NCI-H1105 treated with DMSO at 0.1 percent for 48 hours (cell line): ENCODE results near the gene TMEM54.
"Not testable (repeated sequence)": the region's sequence is repeated elsewhere in the genome, so short reads cannot be mapped to it uniquely, and the experiment has no call there.

ENCODE experiments used
- DNase-seq: peaks from one replicate; lab custom pipeline; 2025; lab: John Stamatoyannopoulos, UW

Gene TMEM54

DNA sequence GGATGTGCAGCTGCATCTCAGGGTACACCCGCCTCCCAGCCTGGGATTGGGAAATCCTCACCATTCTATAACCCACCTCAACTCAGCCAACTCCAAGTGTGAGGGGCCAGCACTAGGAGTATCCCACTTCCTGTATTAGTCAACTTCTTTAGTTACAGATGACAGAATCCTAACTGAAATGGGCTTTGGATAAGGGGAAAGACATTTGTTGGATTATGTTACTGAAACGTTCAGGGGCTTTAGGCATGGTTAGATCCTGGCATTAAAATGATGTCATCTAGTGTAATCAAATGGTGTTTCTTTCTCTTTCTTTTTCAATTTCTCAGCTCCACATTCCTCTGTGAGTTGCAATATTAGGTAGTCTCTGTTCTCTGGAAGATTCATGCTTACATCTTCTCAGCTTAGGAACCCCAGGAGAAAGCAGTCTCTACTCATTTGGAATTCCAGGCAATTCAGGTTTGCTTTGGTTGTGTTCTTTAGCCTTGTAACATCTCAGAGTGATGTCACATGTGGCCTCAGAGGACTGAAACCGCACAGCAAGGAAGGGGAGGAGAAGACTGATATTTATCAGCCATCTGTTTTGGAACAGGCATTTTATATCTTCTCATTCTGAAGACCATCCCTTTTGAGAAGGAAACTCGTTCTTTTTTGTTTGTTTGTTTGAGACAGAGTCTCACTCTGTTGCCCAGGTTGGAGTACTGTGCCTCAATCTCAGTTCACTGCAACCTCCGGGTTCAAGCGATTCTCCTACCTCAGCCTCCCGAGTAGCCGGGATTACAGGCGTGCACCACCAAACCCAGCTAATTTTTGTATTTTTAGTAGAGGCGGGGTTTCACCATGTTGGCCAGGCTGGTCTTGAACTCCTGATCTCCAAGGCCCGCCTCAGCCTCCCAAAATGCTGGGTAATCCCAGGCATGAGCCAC lies 18.9 kb upstream of the TMEM54 start:
- no peak for DNase-seq

DNA sequence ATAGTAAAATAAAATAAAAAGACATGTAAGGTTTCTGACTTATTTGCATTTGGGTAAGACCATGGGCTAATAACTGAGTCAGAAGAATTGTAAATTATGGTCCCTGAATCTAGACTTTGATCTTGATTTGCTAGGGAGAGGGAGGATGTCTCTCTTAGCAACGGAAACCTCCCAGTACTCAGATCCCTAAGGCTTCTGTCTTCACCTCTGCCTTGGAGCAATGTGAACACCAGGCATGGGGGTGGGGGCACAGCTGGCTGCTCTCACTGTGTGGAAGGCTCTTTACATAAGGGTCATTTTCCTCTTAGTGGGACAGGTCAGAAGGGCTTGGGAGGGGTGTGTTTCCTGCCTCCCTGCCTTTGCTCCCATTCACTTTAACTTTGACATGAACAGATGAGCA lies 17.0 kb upstream of the TMEM54 start:
- no peak for DNase-seq

DNA sequence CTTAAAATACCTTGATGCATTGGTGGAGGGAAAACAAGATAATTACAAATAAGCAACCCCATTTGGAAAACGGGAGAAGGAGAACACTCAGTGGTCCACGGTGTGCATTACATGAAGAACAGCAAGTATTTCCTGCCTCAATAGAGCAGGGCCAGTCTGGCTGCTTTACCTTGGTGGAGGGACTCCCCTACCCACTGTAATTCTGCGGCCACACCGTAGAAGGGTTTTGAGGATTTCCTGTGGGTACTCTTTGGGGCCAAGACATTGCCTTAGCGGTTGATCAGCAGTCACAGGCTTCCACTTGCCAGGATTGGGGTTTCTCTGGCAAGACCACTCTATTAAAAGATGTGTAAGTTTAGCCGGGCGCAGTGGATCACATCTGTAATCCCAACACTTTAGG lies 16.3 kb upstream of the TMEM54 start:
- DNase-seq, result no peak

DNA sequence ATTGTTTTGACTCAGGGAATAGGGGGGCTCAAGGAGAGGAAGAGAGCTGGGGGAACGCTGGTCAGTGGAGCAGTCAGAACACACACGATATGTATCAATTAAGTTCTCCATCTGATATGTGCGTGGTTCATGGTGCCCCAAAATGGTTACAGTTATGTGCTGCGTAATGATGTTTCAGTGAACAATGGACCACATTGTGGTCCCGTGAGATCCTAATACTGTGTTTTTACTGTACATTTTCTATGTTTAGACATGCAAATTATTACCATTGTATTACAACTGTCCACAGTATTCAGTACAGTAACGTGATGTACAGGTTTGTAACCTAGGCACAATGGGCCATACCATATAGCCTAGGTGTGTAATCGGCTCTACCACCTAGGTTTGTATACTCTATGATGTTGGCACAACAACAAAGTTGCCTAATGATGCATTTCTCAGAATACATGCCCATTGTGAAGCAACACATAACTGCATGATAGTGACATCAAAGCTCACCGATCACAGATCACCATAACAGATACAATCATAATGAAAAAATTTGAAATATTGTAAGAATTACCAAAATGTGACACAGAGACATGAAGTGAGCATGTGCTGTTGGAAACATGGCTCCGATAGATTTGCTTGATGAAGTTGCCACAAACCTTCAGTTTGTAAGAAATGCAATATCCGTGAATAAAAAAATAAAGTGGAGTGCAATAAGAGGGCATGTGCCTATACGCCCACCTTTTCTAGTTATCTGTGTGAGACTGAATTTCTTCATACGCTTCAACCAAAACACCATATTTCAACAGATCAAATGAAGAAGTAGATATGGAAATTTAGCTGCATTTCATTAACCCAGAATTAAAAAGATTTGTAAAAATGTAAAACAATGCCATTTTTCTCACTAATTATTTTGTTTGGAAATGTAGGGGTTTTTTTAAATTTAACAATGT lies 14.8 kb upstream of the TMEM54 start:
- DNase-seq, result no peak

DNA sequence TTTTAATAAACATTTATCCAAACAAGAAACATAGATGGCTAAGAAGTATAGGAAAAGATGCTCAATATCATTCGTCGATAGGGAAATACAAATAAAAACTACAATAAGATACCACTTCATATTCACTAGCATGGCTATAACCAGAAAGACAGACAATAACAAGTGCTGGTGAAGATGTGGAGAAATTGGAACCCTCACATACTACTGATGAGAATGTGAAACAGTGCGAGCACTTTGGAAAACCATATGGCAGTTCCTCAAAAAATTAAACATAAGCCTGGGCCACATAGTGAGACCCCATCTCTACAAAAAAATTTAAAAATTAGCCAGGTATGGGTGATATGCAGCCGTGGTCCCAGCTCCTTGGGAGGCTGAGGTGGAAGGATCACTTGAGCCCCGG lies 9.1 kb upstream of the TMEM54 start:
- DNase-seq, result no peak

DNA sequence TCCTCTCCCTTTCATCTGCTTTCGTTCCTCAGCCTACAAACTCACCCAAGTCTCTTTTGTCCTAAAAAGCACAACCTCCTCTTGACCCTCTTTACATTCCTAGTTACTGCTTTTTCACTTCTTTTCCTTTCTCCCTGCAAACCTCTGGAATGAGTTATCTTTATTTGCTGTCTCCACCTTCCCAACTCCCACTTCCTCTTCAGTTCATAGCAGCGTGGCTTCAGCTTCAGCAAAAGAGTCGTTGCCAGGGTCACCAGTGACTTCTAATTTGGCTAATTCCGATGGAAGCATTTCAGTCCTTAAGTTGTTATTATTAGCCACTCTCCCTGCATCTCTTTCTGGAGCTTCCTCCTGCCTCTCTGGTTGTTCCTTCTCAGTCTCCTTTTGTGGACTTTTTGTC lies 6.2 kb upstream of the TMEM54 start:
- no peak for DNase-seq

DNA sequence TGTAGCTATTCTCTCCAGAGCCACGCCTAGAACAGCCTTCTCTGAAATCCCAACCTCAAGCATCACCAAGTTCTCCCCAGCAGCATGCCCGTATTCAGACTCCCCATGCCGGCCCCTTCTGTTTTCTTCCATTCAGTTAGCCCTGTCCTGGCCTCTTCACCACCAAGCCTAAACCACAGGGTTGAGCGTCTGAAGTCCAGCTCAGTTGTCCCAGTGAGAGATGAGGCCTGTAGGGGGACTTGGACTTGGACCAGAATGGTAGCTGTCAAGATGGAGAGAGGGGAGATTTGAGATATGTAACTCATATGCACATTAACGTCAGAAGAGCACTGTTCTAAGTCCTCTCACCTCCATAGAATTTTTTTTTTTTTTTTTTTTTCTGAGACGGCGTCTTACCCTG lies 5.5 kb upstream of the TMEM54 start:
- no peak for DNase-seq

DNA sequence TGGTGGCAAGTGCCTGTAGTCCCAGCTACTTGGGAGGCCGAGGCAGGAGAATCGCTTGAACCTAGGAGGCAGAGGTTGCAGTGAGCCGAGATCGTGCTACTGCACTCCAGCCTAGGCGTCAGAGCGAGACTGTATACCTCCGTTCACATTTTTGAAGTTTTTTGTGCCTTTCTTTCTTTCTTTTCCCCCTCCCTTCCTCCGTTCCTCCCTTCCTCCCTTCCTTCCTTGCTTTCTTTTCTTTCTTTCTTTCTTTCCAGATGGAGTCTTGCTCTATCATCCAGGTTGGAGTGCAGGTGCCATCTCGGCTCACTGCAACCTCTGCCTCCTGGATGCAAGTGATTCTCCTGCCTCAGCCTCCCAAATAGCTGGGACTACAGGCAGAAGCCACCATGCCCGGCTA lies 4.4 kb upstream of the TMEM54 start:
- DNase-seq, result not testable (repeated sequence)

DNA sequence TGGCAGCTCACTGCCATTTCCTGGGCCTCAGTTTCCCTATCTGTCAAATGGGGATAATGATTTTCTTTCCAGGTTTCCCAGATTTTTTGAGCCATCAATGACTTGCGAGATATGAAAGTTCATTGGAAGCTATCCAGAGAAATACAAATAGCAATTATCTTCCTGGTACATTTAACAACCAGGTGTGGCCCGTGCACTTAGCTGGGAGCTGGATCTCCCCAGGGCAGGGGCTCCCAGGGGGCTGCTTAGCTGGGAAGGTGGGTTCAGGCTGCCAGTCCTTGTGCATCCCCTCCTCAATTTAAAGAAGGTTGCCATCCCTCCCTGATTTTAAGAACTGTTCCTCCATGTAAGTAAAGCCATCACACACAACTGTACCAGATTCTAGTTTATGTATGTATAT lies 3.6 kb upstream of the TMEM54 start:
- DNase-seq, result no peak

DNA sequence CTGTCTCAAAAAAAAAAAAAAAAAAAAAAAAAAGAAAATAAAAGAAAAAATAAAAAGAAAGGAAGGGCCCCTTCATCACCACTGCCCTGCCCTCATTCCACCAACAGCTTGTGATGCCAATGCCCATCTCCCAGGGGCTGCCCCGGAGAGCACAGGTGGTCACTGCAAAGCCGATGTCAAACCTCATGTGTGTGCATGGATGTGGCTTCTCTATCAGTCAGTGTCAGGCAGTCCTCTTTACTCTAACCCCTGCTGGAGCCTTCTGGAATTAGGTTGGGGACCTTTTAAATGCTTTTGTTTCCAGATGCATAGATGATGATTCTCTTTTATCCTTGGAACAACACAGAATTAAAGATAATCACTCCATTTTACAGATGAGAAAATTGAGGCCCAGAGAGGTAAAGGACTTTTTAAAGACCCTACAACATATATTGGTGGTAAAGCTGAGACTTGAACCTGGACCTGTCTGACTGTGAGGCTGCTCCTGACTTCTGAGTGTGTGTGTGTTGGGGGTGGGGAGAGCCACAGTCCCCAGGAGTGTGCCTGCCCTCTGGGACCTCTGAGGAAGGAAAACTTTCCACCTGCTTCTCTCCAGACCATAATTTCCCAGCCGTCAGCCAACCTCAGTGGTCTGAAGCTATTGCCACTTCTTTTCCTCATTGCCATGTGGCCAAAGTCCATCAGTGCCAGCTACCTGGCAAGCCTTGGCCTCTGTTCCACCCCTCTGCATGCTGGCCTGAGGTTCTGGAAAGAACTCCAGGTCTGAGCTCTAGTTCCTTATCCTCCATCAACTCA lies 3.0 kb upstream of the TMEM54 start:
- DNase-seq, result no peak

DNA sequence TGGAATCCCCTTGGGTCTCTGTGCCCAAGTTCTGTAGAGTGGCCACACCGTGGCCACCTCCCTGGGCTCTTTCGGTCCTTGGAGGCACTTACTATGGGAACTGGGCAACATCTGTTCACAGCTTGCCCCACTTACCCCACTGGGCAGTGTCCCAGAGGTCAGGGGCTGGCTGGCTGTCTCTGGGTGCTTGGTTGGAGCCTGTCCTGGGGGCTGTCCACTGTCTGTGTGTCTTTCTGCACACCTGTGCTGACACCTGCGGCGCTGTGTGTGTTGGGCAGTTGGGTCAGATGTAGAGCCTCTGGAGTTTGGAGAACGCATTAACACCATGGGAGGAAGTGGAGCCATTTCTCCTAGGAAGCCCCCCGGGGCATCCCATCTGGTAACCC lies 1.3 kb upstream of the TMEM54 start:
- no peak for DNase-seq

DNA sequence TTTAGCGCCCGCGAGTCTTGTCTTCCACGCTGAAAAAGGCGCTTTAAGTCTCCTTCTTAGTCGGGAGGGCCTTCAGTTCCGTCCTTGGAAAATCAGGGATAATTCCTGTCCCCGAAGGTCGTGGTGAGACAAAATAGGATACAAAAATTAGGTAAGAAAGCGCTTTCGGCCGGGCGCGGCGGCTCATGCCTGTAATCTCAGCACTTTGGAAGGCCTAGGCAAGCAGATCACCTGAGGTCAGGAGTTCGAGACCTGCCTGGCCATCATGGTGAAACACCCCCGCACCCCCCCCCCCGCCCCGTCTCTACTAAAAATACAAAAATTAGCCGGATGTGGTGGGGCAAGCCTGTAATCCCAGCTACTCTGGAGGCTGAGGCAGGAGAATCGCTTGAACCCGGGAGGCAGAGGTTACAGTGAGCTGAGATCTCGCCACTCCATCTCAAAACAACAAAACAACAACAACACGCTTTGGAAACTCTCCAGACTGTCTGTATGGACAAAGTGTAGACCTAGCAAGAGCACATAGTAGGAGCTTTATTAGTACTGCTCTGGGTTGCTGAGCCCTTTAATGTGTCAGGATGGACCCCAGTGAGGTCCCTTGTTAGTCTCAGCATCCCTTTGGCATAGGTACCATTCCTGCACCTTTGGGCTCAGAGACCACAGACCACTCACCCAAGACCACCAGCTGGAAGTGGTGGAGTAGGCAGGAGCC lies 790 bp upstream of the TMEM54 start:
- no peak for DNase-seq

DNA sequence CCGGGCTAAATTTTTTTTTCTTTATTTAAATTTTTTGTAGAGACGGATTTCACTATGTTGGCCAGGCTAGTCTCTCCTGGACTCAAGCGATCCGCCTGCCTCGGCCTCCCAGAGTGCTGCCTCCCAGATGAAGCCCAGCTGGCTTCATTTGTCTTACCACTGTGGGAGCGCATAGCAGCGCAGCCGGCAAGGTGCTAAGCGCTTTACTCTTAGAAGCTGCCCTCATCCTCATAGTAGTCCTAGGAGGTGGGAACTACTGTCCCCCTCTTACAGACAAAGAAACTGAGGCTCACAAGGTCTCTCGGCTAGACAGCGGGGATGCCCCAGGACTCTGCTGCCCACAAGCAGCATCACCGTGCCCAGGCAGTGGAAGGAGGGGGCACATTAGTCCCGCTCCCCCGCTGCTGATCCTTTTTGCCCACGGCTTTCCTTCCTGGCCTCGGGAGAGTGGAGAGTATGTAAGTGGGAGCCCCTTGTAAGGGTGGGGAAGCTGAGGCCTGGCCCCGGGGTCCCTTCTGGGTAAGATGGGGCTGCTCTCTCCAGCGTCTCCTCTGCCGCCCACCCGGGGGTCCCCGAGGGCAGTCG lies 726 bp downstream of the TMEM54 start:
- no peak for DNase-seq

DNA sequence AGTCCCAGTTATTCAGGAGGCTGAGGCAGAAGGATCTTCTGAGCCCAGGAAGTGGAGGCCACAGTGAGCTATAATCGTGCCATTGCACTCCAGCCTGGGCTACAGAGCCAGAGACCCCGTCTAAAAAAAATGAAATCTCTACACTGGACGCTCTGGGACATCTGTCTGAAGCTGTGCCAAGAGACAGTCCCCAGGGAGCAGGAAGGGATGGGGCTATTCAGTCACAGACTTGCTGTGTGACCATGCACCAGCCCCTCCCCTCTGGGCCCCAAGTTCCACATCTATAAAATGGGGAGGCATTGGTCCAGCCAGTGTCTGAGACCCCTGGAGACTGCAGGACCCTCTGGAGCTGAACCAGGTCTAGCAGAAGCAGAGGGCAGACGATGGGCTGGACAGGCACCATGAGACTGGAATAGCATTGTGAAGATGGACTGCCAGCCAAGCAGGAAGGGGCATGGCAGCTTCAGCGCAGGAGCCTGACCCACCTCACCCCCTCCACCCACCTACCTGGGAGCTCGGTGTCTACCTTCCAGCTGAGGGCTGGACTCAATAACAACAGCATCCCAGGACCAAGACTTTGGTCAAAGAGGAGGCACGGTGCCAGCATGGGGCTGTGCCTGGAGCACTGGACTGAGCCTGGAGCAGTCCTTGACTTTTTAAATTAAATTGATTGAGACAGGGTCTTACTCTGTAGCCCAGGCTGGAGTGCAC lies 1.4 kb downstream of the TMEM54 start:
- DNase-seq, result no peak

DNA sequence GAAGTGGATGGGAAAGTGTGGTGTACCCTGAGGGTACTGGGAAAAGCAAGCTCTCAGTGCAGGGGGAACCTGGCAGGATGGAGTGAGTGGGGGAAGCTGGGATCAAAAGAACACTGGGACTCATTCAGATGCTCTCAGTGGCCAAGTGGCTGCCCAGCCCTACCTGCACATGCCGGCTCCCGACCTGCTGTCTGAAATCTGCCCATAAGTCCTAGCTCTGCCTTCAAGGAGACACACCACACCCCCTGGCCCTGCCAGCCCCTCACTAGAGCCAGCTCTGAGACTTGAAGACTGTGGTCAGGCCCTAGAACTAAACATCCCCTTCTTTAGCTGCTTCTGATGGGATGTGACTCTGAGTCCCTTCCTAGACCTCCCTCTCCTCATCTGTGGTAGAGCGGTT lies 2.2 kb downstream of the TMEM54 start:
- no peak for DNase-seq

DNA sequence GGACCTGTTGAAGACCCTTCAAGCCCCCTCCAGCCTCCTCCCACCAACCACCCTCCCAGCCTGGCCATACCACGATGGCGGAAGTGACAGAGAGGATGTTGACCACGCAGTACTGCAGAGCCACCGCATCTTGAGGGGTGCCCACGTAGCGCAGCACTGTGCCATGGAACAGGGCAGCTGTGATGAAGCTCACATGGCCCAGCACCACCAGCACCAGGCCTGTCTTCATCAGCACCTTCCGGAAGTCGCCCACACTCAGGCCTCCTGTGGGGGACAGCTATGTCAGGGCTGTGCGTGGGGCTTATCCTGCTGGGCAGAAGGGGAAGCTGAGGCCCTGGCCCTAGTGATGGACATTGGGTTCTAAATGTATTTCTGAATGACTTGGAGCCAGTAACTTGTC lies 3.1 kb downstream of the TMEM54 start:
- DNase-seq, result no peak

DNA sequence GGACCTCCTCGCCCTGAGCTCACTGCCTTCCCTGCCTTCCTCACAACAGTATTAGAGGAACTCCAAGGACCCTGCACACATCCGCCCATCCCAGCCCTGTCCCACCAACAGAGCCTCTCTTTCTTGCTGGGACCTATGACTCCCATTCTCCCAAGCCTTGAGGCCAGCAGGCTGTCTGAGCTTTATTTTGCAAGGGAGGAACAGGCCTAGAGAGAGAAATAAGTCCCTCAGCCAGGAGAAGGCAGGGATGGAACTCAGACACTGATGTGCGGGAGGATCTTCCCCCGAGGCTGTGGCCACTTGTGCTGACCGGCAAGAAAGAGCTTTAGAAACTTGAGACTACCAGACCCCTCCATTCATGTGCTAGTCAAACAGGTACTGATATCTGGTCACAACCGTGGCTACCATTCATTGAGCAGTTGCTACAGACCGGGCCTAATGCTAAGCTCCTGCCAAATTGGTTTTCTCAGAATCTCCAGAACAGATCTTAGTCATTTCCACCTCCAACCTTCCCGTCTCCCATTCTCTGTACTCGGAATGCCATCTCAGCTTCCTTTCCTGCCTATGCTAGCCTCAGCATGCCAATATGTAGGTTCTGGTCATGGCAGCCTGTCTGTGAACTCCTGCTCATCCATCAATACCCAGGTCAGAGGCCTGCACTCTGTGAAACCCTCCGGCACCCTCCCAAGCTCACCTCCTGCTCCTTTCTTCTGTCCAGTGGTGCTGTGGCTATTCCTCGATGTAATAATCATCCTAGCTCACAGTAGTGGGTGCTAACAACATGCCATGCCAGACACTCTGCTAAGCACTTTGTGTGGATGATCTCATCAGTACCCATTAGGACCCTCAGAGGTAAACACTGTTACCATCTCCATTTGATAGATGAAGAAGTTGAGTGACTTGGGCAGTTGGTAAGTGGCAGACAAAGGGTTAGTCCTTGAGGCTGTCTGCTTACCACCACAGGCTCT lies 3.8 kb downstream of the TMEM54 start:
- no peak for DNase-seq

DNA sequence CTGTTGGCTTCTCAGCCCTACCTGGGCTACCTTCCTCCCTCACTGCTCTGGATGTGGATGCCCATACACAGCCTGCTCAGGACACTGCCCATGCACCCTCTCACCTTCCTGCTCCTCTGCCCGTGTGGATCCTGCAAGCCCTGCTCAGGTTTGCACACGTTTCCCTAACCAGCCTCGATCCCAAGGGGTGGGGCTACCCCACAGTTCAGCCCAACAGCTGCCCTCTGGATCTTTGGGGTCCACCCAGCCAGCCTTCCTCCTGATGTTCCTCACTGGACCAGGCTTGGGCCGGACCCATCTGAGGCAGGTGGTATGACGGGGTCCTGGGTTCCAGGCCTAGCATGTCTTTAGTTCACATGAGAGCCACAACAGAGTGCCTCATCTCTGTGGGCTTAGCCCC lies 4.7 kb downstream of the TMEM54 start:
- DNase-seq, result no peak
